GM19438 (cell line): Measurements from ENCODE around the gene MCEMP1.
"Not testable (repeated sequence)": the region's sequence is repeated elsewhere in the genome, so short reads cannot be mapped to it uniquely, and the experiment has no call there.

Experiments used
- ATAC-seq: cut with Tn5 transposase; IDR thresholded peaks from one replicate; pipeline ENCODE4 v1.9.1; 2021; ENCODE audit warnings: low read depth; ENCODE audit not compliant: unreplicated experiment

The MCEMP1 gene

GRCh38 chr19:7643629-7644549 is 33.0 kb upstream of the MCEMP1 start:
- ATAC-seq = not testable (repeated sequence)

- no peak for ATAC-seq
Measured at GRCh38 chr19:7644550-7644877, 32.4 kb upstream of the MCEMP1 start.

GRCh38 chr19:7645163-7645562 is 31.7 kb upstream of the MCEMP1 start:
- no peak for ATAC-seq

- ATAC-seq = no peak
Measured at GRCh38 chr19:7645656-7646425, 31.0 kb upstream of the MCEMP1 start.

- ATAC-seq = no peak
Measured at GRCh38 chr19:7646426-7646700, 30.5 kb upstream of the MCEMP1 start.

- ATAC-seq = no peak
Measured at GRCh38 chr19:7647156-7647555, 29.7 kb upstream of the MCEMP1 start.

GRCh38 chr19:7648265-7649014 is 28.4 kb upstream of the MCEMP1 start:
- no peak for ATAC-seq

GRCh38 chr19:7650148-7650547 is 26.7 kb upstream of the MCEMP1 start:
- no peak for ATAC-seq

GRCh38 chr19:7652061-7652641 is 24.7 kb upstream of the MCEMP1 start:
- no peak for ATAC-seq

GRCh38 chr19:7654401-7654800 is 22.5 kb upstream of the MCEMP1 start:
- ATAC-seq = no peak

GRCh38 chr19:7655581-7655980 is 21.3 kb upstream of the MCEMP1 start:
- ATAC-seq = no peak

GRCh38 chr19:7657131-7657751 is 19.6 kb upstream of the MCEMP1 start:
- ATAC-seq = no peak

GRCh38 chr19:7658219-7658686 is 18.6 kb upstream of the MCEMP1 start:
- no peak for ATAC-seq

- ATAC-seq = no peak
Measured at GRCh38 chr19:7661744-7662538, 14.9 kb upstream of the MCEMP1 start.

- no peak for ATAC-seq
Measured at GRCh38 chr19:7662657-7663056, 14.2 kb upstream of the MCEMP1 start.

GRCh38 chr19:7663706-7664105 is 13.2 kb upstream of the MCEMP1 start:
- ATAC-seq = no peak

- no peak for ATAC-seq
Measured at GRCh38 chr19:7665076-7665475, 11.8 kb upstream of the MCEMP1 start.

- no peak for ATAC-seq
Measured at GRCh38 chr19:7668842-7669241, 8.0 kb upstream of the MCEMP1 start, which contains the start of gene RETN. TSS of gene RETN (plus strand) at chr19:7669049. CDS start at chr19:7669327, 278 bp downstream.

- ATAC-seq = no peak
Measured at GRCh38 chr19:7669641-7670040, 7.2 kb upstream of the MCEMP1 start.
